K562 (cell line): ENCODE measurements around the gene MAN2A1. TPM values are rescaled to one million over a fixed set of nuclear protein-coding genes. Genes with fewer than 3 reads are reported as not detected.

Experiments
- ATAC-seq: fragments of 200-7000 bp; cut with Tn5 transposase; 3 replicates; pipeline ENCODE4 v1.9.1; 2020; ENCODE audit warnings: moderate library complexity
- BruUV-seq: library from RNA; stranded (reverse); fragments of 400-500 nt; replicated peaks from 2 replicates; lab custom pipeline; 2021; lab: Mats Ljungman, UMichigan
- CTCF ChIA-PET: fragments of 300-600 bp; formaldehyde crosslinking; extraction: SDS; loops from one replicate; lab custom pipeline; 2021; ENCODE audit warnings: low intra/inter-chr PET ratio; lab: Yijun Ruan, JAX
- POLR2A ChIA-PET: fragments of 300-600, 350-650 bp; sonication (Branson Sonifier 250); formaldehyde crosslinking; extraction: SDS; loops from one replicate; lab custom pipeline; 2021; ENCODE audit warnings: antibody characterized with exemption, inconsistent platforms; lab: Yijun Ruan, JAX
- DNase-seq, 4 experiments: peaks; one replicate each; pipeline versions ENCODE4 v3.0.0 to v3.0.0-alpha.2; 2011 to 2018; ENCODE audit warnings: low spot score in 3 of 4, mixed read lengths in 3 of 4; ENCODE audit errors: extremely low read depth in 1 of 4
- FAIRE-seq: peaks from 2 replicates; lab custom pipeline; 2011; peaks lifted over from hg19 to GRCh38; lab: Jason Lieb, UNC
- H2AFZ ChIP-seq: 2 replicates; pipeline ENCODE4 v1.6.0; 2011; ENCODE audit warnings: low read depth, low read length, control low read depth, inconsistent platforms
- H3K27ac ChIP-seq: fragments of 200-600 bp; 3 replicates; pipeline ENCODE4 v1.8.0; 2011; ENCODE audit warnings: low read depth, mild to moderate bottlenecking, control low read depth, inconsistent platforms, low read length, moderate library complexity, mixed read lengths; ENCODE audit errors: extremely low read depth
- H3K27me3 ChIP-seq, 2 experiments: fragments of 300-600 bp in 1 of 2; 2 replicates in 1 of 2; 3 replicates in 1 of 2; pipeline versions ENCODE4 v1.6.0 to v1.8.0; 2011; ENCODE audit warnings: inconsistent platforms in 2 of 2, low read length in 2 of 2, mild to moderate bottlenecking in 1 of 2, mixed read lengths in 1 of 2, moderate library complexity in 1 of 2; ENCODE audit not compliant: control insufficient read depth in 2 of 2, insufficient read depth in 2 of 2
- H3K36me3 ChIP-seq: fragments of 300-600 bp; 3 replicates; pipeline ENCODE4 v1.8.0; 2011; ENCODE audit warnings: mild to moderate bottlenecking, low read length, inconsistent platforms; ENCODE audit not compliant: control insufficient read depth, insufficient read depth
- H3K4me1 ChIP-seq, 2 experiments: fragments of 200-600 bp in 1 of 2; replicated peaks in 1 of 2; 2 replicates in 1 of 2; 3 replicates in 1 of 2; pipeline versions ENCODE4 v1.5.1 to v1.8.0; 2011; ENCODE audit warnings: inconsistent platforms in 2 of 2, low read length in 2 of 2, mild to moderate bottlenecking in 1 of 2, mixed read lengths in 1 of 2, moderate library complexity in 1 of 2; ENCODE audit not compliant: control insufficient read depth in 2 of 2, insufficient read depth in 2 of 2
- H3K4me2 ChIP-seq: 2 replicates; pipeline ENCODE4 v1.6.1; 2011; ENCODE audit warnings: low read length, control low read depth, inconsistent platforms, mixed read lengths; ENCODE audit not compliant: insufficient read depth
- H3K4me3 ChIP-seq: fragments of 200-600 bp; sonication (generic), shearing (Covaris generic); 2 replicates; pipeline ENCODE4 v1.5.1; 2016; ENCODE audit warnings: control low read depth, inconsistent platforms
- H3K79me2 ChIP-seq: fragments of 200-600 bp; 3 replicates; pipeline ENCODE4 v1.8.0; 2011; ENCODE audit warnings: low read length, inconsistent platforms; ENCODE audit not compliant: control insufficient read depth, insufficient read depth
- H3K9ac ChIP-seq, 2 experiments: 2 replicates each; pipeline versions ENCODE4 v1.6.0 to v1.6.1; 2011; ENCODE audit warnings: low read depth in 2 of 2, low read length in 2 of 2, control low read depth in 1 of 2, inconsistent platforms in 1 of 2, mild to moderate bottlenecking in 1 of 2, mixed read lengths in 1 of 2; ENCODE audit not compliant: insufficient read depth in 1 of 2
- H3K9me1 ChIP-seq: one replicate; pipeline ENCODE4 v1.6.0; 2011; ENCODE audit warnings: inconsistent platforms, mild to moderate bottlenecking, low read length, moderate library complexity; ENCODE audit not compliant: control insufficient read depth, insufficient read depth
- H3K9me3 ChIP-seq: replicated peaks from 2 replicates; pipeline ENCODE4 v1.5.1; 2011; ENCODE audit warnings: low read depth, low read length, inconsistent platforms; ENCODE audit not compliant: control insufficient read depth, insufficient read depth
- H4K20me1 ChIP-seq: replicated peaks from 2 replicates; pipeline ENCODE4 v1.6.1; 2011; ENCODE audit warnings: low read length, inconsistent platforms, mixed read lengths; ENCODE audit not compliant: control insufficient read depth, insufficient read depth
- ARID1B ChIP-seq: fragments of 450-650 bp; IDR thresholded peaks from 2 replicates; pipeline ENCODE4 v1.6.1; 2016; ENCODE audit warnings: antibody characterized with exemption, mild to moderate bottlenecking, inconsistent platforms
- C11orf30 ChIP-seq: fragments of 450-650 bp; IDR thresholded peaks from 2 replicates; pipeline ENCODE4 v1.6.1; 2016; ENCODE audit warnings: low read depth, mild to moderate bottlenecking
- HDAC1 ChIP-seq, 2 experiments: fragments of 450-650 bp; IDR thresholded peaks; 2 replicates each; pipeline ENCODE4 v1.6.1; 2016 to 2017; ENCODE audit warnings: inconsistent platforms in 1 of 2, mild to moderate bottlenecking in 1 of 2, moderate library complexity in 1 of 2
- HLTF ChIP-seq: fragments of 450-650 bp; IDR thresholded peaks from 2 replicates; pipeline ENCODE4 v1.6.1; 2016
- KDM1A ChIP-seq, 2 experiments: fragments of 450-650 bp; IDR thresholded peaks; 2 replicates each; pipeline ENCODE4 v1.6.1; 2016; ENCODE audit warnings: mild to moderate bottlenecking in 2 of 2
- KLF1 ChIP-seq: fragments of 450-650 bp; IDR thresholded peaks from 2 replicates; pipeline ENCODE4 v1.6.1; 2016; ENCODE audit warnings: missing genetic modification characterization, missing compliant biosample characterization
- MEIS2 ChIP-seq: fragments of 450-650 bp; IDR thresholded peaks from 2 replicates; pipeline ENCODE4 v1.6.1; 2014; ENCODE audit warnings: mild to moderate bottlenecking; ENCODE audit not compliant: partially characterized antibody
- NCOR1 ChIP-seq: fragments of 450-650 bp; IDR thresholded peaks from 2 replicates; pipeline ENCODE4 v1.6.1; 2016; ENCODE audit warnings: mild to moderate bottlenecking, moderate library complexity
- NFIC ChIP-seq: fragments of 450-650 bp; IDR thresholded peaks from 2 replicates; pipeline ENCODE4 v1.6.1; 2017; ENCODE audit warnings: mild to moderate bottlenecking, inconsistent platforms
- RCOR1 ChIP-seq, 2 experiments: IDR thresholded peaks; 2 replicates each; pipeline ENCODE4 v1.6.1; 2012; ENCODE audit warnings: low read depth in 2 of 2, low read length in 2 of 2, borderline replicate concordance in 1 of 2, improper control_type of control experiment in 1 of 2
- TCF3 ChIP-seq: sonication (generic); formaldehyde crosslinking; IDR thresholded peaks from 2 replicates; pipeline ENCODE4 v1.4.0; 2020; ENCODE audit warnings: mild to moderate bottlenecking, missing genetic modification reagents
- TEAD4 ChIP-seq, 2 experiments: sonication (generic) in 1 of 2; formaldehyde crosslinking in 1 of 2; IDR thresholded peaks; 2 replicates each; pipeline versions ENCODE4 v1.6.1 to v1.8.0; 2012 to 2022; ENCODE audit warnings: borderline replicate concordance in 1 of 2, inconsistent platforms in 1 of 2, low read length in 1 of 2, mild to moderate bottlenecking in 1 of 2, missing genetic modification reagents in 1 of 2
- WHSC1 ChIP-seq: IDR thresholded peaks from one replicate; pipeline ENCODE4 v1.6.1; 2012; ENCODE audit warnings: low read length, control low read depth, inconsistent platforms
- ZNF277 ChIP-seq: fragments of 250-450 bp; sonication (Bioruptor Pico); IDR thresholded peaks from 2 replicates; pipeline ENCODE4 v1.8.0; 2022; ENCODE audit warnings: inconsistent platforms, mild to moderate bottlenecking, moderate library complexity, borderline replicate concordance
- ZNF316 ChIP-seq: fragments of 450-650 bp; IDR thresholded peaks from 2 replicates; pipeline ENCODE4 v1.6.1; 2016
- ZNF830 ChIP-seq: fragments of 250-450 bp; sonication (Bioruptor Pico); IDR thresholded peaks from 2 replicates; pipeline ENCODE4 v1.5.0; 2021; ENCODE audit warnings: mild to moderate bottlenecking
- WGBS: fragments of 100-300 bp; shearing (Covaris generic); methylation state at CpG from one replicate; pipeline ENCODE4 v1.1.6; 2016; ENCODE audit warnings: low coverage, mixed read lengths; ENCODE audit not compliant: insufficient coverage; ENCODE audit errors: missing lambda C conversion rate; 5-methylcytosine and 5-hydroxymethylcytosine counted together
- in situ Hi-C: fragments of 300-500 bp; cut with MboI; formaldehyde crosslinking; loops from 4 replicates; pipeline ENCODE4 v1.15.0; 2018; ENCODE audit warnings: inconsistent platforms, mixed read lengths
- intact Hi-C: fragments of 100-400 bp; cut with micrococcal nuclease; formaldehyde crosslinking; loops from 2 replicates; pipeline ENCODE4 v1.14.2; 2022
- polyA plus RNA-seq, 8 experiments: library from polyadenylated mRNA; depleted of rRNA in 4 of 8; stranded (reverse) in 5 of 8; unstranded in 3 of 8; fragments of >200 nt; fragmentation: Nextera tagmentation in 2 of 8; fragmentation: Illumina TruSeq in 1 of 8; extraction: Ambion mirVana in 2 of 8; extraction: Trizol in 1 of 8; gene quantifications; 2 replicates each; pipeline versions ENCODE4 v1.2.1 to v1.2.3, GENCODE V29; 2011 to 2014; ENCODE audit warnings: inconsistent platforms in 1 of 8, missing spikeins in 1 of 8
- total RNA-seq, 7 experiments: library from RNA; depleted of rRNA in 6 of 7; stranded (reverse); fragments of >200 nt in 6 of 7; fragmentation: Illumina TruSeq in 2 of 7; extraction: Trizol in 2 of 7; gene quantifications; 2 replicates each; pipeline versions ENCODE4 v1.2.1 to v1.2.3, GENCODE V29; 2011 to 2021; ENCODE audit warnings: low replicate concordance in 1 of 7
- TF ChIP-seq, protein P1 (sequence below): fragments of 200-800 bp; sonication (Bioruptor generic); IDR thresholded peaks from 2 replicates; pipeline ENCODE4 v1.6.1; 2017; ENCODE audit warnings: missing genetic modification characterization, missing compliant biosample characterization
- TF ChIP-seq, protein P2 (sequence below), 2 experiments: IDR thresholded peaks in 1 of 2; conservative IDR thresholded peaks in 1 of 2; 2 replicates each; pipeline ENCODE4 v1.6.1; 2016; ENCODE audit warnings: low read depth in 2 of 2, mild to moderate bottlenecking in 1 of 2, missing compliant biosample characterization in 1 of 2, missing genetic modification characterization in 1 of 2, moderate library complexity in 1 of 2

MAN2A1 gene
- total and polyA plus RNA-seq, 9 of the 15 experiments (the other 6 are each of a cell fraction or from before 2014, with no cell fraction given): 5.2 to 32.0 (median 19.8) TPM

GRCh38 chr5:109743041-109743531 lies 53.4 kb downstream of the MAN2A1 start:
- H3K36me3 ChIP-seq: no peaks in the 10 kb centered on the region
- peaks cover 7 to 18% of the 10 kb centered on the region in 2 experiments for H3K4me1 ChIP-seq
- peak overlapping the region; percentile 58 for H3K27ac ChIP-seq
- intact Hi-C loops (no loop called here), in situ Hi-C loops (no loop called here)
- H3K4me2 ChIP-seq: peak overlapping the region; percentile 55
- H2AFZ ChIP-seq: no peak overlapping the region; the same call in 1 of the 2 replicates
- ChIA-PET POLR2A (interaction anchor here (1.1 kb wide), 1 partner anchor 52 kb away, joined by 7 read pairs; no protein-coding TSS in a partner anchor), CTCF (no interaction called here)
- H3K79me2 ChIP-seq: peaks cover 17% of the 10 kb centered on the region; the same call in 2 of the 3 replicates
- 24% methylated on average over 5 of the region's 5 CpGs for WGBS
- no TSS peak for BruUV-seq
- ATAC-seq: peak; percentile 63
- H3K9me3 ChIP-seq: no peaks in the 10 kb centered on the region
- no peak for FAIRE-seq
- DNase-seq: peak; percentile 22 to 46 (median 28)
- H3K9me1 ChIP-seq: no peaks in the 10 kb centered on the region
- no peak overlapping the region for H3K4me3 ChIP-seq
- H4K20me1 ChIP-seq: no peaks in the 10 kb centered on the region
- 0 out of 4 replicates have a peak overlapping the region, but pooled peaks of 1 of the 2 experiments have one; percentile 21 for H3K9ac ChIP-seq
- H3K27me3 ChIP-seq: no peaks in the 10 kb centered on the region
- TF ChIP-seq HLTF (no peak), ZNF277 (CRISPR knock-in tag) (no peak), KLF1 (no peak), ARID1B (peak; percentile 52), MEIS2 (peak; percentile 43), ZNF830 (CRISPR knock-in tag) (no peak), TEAD4 (IDR thresholded peaks at IDR 0.05; ENCODE audit: low read length) (peak; percentile 73), TEAD4 (CRISPR knock-in tag; IDR thresholded peaks at IDR 0.05; ENCODE audit: borderline replicate concordance) (no peak), KDM1A (IDR thresholded peaks at IDR 0.05) (peak; percentile 52 to 53; a peak in 2 of 4 replicates), RCOR1 (IDR thresholded peaks at IDR 0.05; ENCODE audit: borderline replicate concordance in 1 of 2, low read depth in 2 of 2, low read length in 2 of 2) (peak in 1 of 2 experiments; percentile 15; a peak in 1 of 4 replicates), ZNF316 (peak; percentile 49), NFIC (peak; percentile 86), C11orf30 (peak; percentile 30; the same call in 1 of the 2 replicates), WHSC1 (no peak), HDAC1 (IDR thresholded peaks at IDR 0.05) (0 out of 4 replicates have a peak, but pooled peaks of 1 of the 2 experiments have one; percentile 10), NCOR1 (peak; percentile 52; the same call in 1 of the 2 replicates), TCF3 (peak; percentile 55)
- TF ChIP-seq, protein P1, sequence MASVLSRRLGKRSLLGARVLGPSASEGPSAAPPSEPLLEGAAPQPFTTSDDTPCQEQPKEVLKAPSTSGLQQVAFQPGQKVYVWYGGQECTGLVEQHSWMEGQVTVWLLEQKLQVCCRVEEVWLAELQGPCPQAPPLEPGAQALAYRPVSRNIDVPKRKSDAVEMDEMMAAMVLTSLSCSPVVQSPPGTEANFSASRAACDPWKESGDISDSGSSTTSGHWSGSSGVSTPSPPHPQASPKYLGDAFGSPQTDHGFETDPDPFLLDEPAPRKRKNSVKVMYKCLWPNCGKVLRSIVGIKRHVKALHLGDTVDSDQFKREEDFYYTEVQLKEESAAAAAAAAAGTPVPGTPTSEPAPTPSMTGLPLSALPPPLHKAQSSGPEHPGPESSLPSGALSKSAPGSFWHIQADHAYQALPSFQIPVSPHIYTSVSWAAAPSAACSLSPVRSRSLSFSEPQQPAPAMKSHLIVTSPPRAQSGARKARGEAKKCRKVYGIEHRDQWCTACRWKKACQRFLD (CRISPR knock-in tag): 0 out of 2 replicates have a peak, but pooled peaks have one; percentile 8
- TF ChIP-seq, protein P2, sequence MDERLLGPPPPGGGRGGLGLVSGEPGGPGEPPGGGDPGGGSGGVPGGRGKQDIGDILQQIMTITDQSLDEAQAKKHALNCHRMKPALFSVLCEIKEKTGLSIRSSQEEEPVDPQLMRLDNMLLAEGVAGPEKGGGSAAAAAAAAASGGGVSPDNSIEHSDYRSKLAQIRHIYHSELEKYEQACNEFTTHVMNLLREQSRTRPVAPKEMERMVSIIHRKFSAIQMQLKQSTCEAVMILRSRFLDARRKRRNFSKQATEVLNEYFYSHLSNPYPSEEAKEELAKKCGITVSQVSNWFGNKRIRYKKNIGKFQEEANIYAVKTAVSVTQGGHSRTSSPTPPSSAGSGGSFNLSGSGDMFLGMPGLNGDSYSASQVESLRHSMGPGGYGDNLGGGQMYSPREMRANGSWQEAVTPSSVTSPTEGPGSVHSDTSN (CRISPR knock-in tag; IDR thresholded peaks at IDR 0.05; ENCODE audit: low read depth): no peak
- TF ChIP-seq, protein P2 (tag; conservative IDR thresholded peaks at IDR 0.05; ENCODE audit: low read depth): 0 out of 2 replicates have a peak, but pooled peaks have one; percentile 35
